ENCODE measurements around the gene TUBGCP5. TPM values are rescaled to one million over a fixed set of nuclear protein-coding genes. Genes with fewer than 3 reads are reported as not detected.

The TUBGCP5 gene
- total and polyA plus RNA-seq, 2 of the 4 experiments (the other 2 are of a cell fraction), result 13.0 to 19.4 TPM

- H3K14ac ChIP-seq (replicated peaks; ENCODE audit: low read depth, low read length), result no peak overlapping the region
- peaks cover 88% of the 10 kb centered on the region for H4K20me1 ChIP-seq (ENCODE audit: insufficient read depth, low read length)
- TF ChIP-seq POLR2A (IDR thresholded peaks at IDR 0.05; ENCODE audit: low read depth, low read length) (no peak), CEBPB (IDR thresholded peaks at IDR 0.05; ENCODE audit: low read depth, low read length) (no peak), MXI1 (IDR thresholded peaks at IDR 0.05; ENCODE audit: borderline replicate concordance, low read depth, low read length) (no peak)
- H3K27ac ChIP-seq (ENCODE audit: insufficient read depth, low read length), result no peak overlapping the region; the same call in 1 of the 2 replicates
- H3K18ac ChIP-seq (ENCODE audit: low read depth, low read length), result no peak overlapping the region
- no peak overlapping the region for H2BK15ac ChIP-seq (ENCODE audit: low read depth, low read length)
- H2AFZ ChIP-seq (replicated peaks; ENCODE audit: low read length, poor library complexity), result no peak overlapping the region
- no peak overlapping the region for H3K56ac ChIP-seq (ENCODE audit: extremely low read depth, insufficient read depth, low read length)
- H3K27me3 ChIP-seq (ENCODE audit: control insufficient read depth, insufficient read depth, low read length), result no peaks in the 10 kb centered on the region
- no peak for DNase-seq
- H3K23ac ChIP-seq (ENCODE audit: low read depth, low read length), result no peak overlapping the region
- ATAC-seq (ENCODE audit: low read depth), result no peak
- dilution Hi-C loops (cut with HindIII; ENCODE audit: low sequenced_read_pairs, unreplicated experiment) (no loop called here), intact Hi-C loops (cut with micrococcal nuclease) (no loop called here), in situ Hi-C loops (cut with MboI; ENCODE audit: low sequenced_read_pairs) (no loop called here)
- no peaks in the 10 kb centered on the region; the same call in 1 of the 2 replicates for H3K36me3 ChIP-seq (ENCODE audit: control insufficient read depth, insufficient read depth, low read length)
- no peak overlapping the region for H3K4me3 ChIP-seq (ENCODE audit: insufficient read depth, low read depth, low read length)
- POLR2A ChIA-PET (ENCODE audit: unreplicated experiment), result no interaction called here
- H2AK5ac ChIP-seq (ENCODE audit: low read depth, low read length), result 0 out of 2 replicates have a peak overlapping the region, but pooled peaks have one; percentile 9
- no peak overlapping the region for H3K9ac ChIP-seq (ENCODE audit: low read depth, low read length)
- no peak overlapping the region for H2BK120ac ChIP-seq (ENCODE audit: low read depth, low read length)
- peaks cover 9% of the 10 kb centered on the region for H3K9me1 ChIP-seq (ENCODE audit: insufficient read depth, low read length)
- WGBS, 2 experiments (ENCODE audit: extremely low coverage in 2 of 2, insufficient read length in 1 of 2), result 90% methylated on average over 6 of the region's 14 CpGs; no CpG with 5 or more reads in 1 of the 2 experiments
- H4K91ac ChIP-seq (ENCODE audit: insufficient read depth, low read depth, low read length), result no peak overlapping the region
- H4K5ac ChIP-seq (ENCODE audit: low read depth, low read length), result no peak overlapping the region
- H2AK9ac ChIP-seq (replicated peaks; ENCODE audit: low read depth, low read length, poor library complexity), result no peak overlapping the region
- H3K9me3 ChIP-seq (ENCODE audit: control insufficient read depth, insufficient read depth, low read length), result no peaks in the 10 kb centered on the region
- no peak overlapping the region for H2BK5ac ChIP-seq (ENCODE audit: low read depth, low read length, poor library complexity, severe bottlenecking)
- no peak overlapping the region for H4K8ac ChIP-seq (ENCODE audit: low read depth in 2 of 2, low read length in 2 of 2)
- no peak overlapping the region for H3K4me2 ChIP-seq (ENCODE audit: low read depth, low read length)
- H3K4ac ChIP-seq (ENCODE audit: low read depth, low read length), result no peak overlapping the region
- H3K4me1 ChIP-seq (ENCODE audit: control insufficient read depth, insufficient read depth, low read length), result peaks cover 17% of the 10 kb centered on the region
- BruUV-seq (replicated peaks), result no TSS peak
- CTCF ChIA-PET, result no interaction called here
- H3K79me1 ChIP-seq (ENCODE audit: low read depth in 1 of 2, low read length in 2 of 2), result peaks cover 15 to 83% of the 10 kb centered on the region in 2 experiments
- H2BK20ac ChIP-seq (ENCODE audit: low read depth, low read length), result no peak overlapping the region
Observed at GRCh38 chr15:22954798-22955543, 84.4 kb downstream of the TUBGCP5 start.

Data from IMR-90 (cell line).